Stimulated activated CD8-positive, alpha-beta memory T cell treated with anti-CD3 and anti-CD28 coated beads, Interleukin-4, amount 100 ng/mL, for 1 hour (primary cell): Measurements from ENCODE around the gene GEMIN2.
"Not testable (repeated sequence)": the region's sequence is repeated elsewhere in the genome, so short reads cannot be mapped to it uniquely, and the experiment has no call there.

Experiments
- DNase-seq, 2 donors: peaks; one replicate each; pipeline ENCODE4 v3.0.0-alpha.2; 2020; ENCODE audit warnings: low read depth in 2 of 2, low spot score in 1 of 2

The GEMIN2 gene

DNA sequence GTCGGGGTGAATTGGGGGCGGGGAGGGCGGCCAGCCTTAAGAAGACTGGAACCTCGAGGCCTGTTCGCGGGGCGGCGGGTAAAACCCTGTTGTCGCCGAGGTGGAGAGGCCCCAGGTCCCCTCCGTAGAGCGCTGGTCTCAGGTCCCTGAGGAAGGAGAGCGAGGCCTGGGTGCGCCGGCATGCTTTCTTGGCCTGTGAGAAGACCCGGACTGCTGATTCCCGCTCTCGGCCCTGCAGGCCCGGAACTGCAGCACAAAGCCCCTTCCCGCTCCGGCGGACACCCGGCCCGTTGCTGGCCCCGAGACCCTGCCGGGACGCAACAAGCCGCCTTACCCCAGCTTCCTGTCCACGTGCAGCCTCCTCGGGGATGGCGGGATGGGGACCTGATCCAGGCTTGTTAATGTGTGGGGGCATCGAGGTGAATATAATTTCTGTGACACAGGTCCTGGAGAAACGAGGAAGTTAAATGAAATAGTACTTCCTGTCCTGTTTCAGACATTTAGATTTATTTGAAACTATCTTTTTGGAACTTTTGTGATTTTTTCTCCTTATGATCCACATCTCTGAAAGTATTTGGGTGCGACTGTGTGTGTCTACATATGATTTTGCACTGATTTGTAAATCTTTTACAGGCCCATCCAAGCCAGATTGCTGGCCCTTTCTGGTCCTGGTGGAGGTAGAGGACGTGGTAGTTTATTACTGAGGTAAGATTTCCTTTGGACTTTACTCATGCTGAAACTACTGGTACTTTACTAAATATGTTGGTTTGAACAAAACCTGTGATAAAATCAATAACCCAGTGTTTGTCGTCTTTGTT is 61.5 kb downstream of the GEMIN2 start:
- peak in 1 of 2 donors; percentile 20 for DNase-seq

DNA sequence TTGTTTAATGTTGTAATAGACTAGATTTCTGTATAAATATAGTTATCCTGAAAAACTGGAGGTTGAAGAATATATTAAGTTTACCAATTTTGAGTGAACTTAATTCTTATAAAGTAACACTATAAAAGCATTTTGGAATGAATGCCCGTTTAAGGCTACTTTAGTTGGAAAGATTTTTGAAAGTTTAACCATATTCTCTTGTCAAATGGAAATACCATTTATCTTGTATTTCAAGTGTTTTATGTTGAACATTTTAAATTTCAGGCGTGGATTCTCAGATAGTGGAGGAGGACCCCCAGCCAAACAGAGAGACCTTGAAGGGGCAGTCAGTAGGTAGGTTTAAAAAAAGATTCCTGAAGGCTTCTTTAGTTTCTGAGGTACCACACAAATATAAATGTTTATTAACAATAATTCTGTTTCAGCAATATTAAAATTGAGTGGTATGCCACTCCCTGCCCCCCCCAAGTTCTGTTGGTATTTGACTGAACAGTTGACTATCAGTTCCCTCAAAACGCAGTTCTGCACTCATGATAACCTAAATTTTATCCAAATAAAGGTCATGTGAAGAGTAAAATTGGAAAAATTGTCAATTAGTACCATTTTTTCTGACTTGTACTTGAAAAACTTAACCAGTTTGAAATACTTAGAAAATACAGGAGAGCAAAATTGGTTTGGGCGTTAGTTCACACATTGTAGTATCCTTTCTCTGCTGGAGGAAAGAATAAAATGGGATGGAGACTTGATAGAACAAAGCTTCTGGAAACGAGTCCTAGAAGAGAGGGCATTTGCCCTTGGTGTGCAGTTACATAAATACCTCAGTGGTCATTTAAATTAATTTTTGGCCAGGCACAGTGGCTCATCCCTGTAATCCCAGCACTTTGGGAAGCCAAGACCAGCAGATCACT is 62.4 kb downstream of the GEMIN2 start:
- DNase-seq, result no peak

DNA sequence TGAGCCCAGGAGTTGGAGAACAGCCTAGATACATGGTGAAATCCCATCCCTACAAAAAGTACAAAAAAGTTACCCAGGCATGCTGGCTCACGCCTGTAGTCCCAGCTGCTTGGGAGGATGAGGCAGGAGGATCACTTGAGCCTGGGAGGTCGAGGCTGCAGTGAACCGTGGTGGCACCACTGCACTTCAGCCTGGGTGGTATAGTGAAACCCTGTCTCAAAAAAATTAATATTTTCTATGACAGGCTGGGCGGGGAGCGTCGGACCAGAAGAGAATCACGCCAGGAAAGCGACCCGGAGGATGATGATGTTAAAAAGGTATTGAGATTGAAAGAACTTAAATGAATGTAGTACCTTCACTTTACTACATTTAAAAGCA is 63.0 kb downstream of the GEMIN2 start:
- no peak for DNase-seq

DNA sequence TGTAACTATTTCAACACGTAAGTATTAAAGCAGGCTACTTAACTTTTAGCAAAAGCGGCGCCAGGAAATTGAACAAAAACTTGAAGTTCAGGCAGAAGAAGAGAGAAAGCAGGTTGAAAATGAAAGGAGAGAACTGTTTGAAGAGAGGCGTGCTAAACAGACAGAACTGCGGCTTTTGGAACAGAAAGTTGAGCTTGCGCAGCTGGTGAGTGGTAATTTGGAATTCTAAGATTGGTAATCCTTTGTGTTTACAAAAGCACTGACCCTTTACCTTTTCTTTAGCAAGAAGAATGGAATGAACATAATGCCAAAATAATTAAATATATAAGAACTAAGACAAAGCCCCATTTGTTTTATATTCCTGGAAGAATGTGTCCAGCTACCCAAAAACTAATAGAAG is 64.9 kb downstream of the GEMIN2 start:
- DNase-seq, result no peak

DNA sequence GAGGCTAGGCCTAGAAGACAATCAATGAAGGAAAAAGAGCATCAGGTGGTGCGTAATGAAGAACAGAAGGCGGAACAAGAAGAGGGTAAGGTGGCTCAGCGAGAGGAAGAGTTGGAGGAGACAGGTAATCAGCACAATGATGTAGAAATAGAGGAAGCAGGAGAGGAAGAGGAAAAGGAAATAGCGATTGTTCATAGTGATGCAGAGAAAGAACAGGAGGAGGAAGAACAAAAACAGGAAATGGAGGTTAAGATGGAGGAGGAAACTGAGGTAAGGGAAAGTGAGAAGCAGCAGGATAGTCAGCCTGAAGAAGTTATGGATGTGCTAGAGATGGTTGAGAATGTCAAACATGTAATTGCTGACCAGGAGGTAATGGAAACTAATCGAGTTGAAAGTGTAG is 66.4 kb downstream of the GEMIN2 start:
- DNase-seq, result no peak

DNA sequence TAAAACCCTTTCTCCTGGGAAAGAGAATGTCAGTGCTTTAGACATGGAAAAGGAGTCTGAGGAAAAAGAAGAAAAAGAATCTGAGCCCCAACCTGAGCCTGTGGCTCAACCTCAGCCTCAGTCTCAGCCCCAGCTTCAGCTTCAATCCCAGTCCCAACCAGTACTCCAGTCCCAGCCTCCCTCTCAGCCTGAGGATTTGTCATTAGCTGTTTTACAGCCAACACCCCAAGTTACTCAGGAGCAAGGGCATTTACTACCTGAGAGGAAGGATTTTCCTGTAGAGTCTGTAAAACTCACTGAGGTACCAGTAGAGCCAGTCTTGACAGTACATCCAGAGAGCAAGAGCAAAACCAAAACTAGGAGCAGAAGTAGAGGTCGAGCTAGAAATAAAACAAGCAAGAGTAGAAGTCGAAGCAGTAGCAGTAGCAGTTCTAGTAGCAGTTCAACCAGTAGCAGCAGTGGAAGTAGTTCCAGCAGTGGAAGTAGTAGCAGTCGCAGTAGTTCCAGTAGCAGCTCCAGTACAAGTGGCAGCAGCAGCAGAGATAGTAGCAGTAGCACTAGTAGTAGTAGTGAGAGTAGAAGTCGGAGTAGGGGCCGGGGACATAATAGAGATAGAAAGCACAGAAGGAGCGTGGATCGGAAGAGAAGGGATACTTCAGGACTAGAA is 67.0 kb downstream of the GEMIN2 start:
- DNase-seq, result no peak

DNA sequence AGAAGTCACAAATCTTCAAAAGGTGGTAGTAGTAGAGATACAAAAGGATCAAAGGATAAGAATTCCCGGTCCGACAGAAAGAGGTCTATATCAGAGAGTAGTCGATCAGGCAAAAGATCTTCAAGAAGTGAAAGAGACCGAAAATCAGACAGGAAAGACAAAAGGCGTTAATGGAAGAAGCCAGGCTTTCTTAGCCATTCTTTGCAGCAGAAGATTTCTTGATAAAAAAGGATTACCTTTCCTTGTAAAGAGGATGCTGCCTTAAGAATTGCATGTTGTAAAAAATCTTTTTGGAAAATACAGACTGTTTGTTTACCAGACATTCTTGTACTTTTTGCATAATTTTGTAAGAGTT is 67.5 kb downstream of the GEMIN2 start:
- DNase-seq, result no peak

DNA sequence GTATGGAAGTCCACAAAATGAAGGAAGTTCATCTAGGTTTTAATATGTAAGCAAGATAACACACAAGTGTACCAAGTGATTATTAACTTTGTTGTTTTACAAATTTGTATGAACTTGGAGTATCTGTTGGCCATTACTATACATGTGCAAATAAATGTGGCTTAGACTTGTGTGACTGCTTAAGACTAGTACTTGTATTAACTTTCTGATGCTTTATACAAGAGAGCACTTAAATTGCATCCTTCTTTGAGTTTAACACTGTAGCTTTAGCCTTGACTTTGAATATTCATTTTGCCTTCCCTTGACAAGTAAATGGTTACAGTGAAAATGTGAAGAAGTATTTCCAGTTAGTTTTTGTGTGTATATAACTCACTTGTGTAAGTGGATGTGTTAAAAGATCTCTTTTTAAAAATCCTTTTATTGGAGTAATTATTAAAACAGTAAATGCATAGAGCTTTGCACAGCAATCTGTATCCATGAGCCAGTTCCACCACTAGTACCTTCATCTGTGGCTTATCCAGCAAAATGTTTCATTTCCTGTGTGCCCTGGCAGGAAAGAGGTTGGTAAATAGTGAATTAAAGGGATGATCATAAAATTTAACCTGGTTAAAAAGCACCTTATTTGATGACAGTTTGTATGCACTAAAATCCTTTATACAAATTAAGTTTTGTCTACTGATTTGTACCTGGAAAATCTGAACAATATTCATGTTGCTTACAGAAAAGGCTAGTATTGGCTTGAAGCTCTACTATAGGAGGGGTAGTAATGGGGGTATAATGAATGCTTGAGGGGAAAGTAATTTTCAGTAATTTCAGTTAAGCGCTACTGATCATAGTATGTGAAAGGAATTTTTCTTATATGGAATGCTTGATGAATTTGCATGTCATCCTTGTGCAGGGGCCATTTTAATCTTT is 68.9 kb downstream of the GEMIN2 start:
- DNase-seq, result no peak

DNA sequence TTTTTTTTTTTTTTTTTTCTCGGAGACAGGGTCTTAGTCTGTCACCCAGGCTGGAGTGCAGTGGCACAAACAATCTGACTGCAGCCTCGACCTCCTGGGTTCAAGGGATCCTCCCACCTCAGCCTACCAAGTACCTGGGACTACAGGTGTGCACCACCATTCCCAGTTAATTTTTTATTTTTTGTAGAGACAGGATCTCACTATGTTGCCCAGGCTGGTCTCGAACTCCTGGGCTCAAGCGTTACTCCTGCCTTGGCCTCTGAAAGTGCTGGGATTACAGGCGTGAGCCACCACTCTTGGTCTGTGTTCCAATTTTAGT is 69.5 kb downstream of the GEMIN2 start:
- not testable (repeated sequence) for DNase-seq

DNA sequence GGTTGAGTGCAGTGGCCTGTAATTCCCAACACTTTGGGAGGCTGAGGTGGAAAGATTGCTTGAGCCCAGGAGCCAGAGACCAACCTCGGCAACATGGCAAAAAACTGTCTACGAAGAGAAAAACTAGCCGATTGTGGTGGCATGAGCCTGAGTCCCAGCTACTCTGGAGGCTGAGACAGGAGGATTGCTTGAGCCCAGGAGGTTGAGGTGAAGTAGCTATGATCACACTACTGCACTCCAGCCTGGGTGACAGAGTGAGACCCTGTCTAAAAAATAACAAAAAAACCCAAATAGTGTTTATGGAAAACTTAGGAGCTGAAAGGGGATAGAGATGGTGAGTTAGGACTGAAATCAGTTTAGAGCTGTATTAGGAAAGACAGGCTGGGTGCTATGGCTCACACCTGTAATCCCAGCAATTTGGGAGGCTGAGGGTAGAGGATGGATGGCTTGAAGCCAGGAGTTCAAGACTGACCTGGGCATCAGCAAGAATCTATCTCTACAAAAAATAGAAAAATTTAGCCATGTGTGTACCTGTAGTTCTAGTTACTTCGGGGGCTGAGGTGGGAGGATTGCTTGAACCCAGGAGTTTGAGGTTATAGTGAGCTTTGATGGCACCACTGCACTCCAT is 70.6 kb downstream of the GEMIN2 start:
- no peak for DNase-seq

DNA sequence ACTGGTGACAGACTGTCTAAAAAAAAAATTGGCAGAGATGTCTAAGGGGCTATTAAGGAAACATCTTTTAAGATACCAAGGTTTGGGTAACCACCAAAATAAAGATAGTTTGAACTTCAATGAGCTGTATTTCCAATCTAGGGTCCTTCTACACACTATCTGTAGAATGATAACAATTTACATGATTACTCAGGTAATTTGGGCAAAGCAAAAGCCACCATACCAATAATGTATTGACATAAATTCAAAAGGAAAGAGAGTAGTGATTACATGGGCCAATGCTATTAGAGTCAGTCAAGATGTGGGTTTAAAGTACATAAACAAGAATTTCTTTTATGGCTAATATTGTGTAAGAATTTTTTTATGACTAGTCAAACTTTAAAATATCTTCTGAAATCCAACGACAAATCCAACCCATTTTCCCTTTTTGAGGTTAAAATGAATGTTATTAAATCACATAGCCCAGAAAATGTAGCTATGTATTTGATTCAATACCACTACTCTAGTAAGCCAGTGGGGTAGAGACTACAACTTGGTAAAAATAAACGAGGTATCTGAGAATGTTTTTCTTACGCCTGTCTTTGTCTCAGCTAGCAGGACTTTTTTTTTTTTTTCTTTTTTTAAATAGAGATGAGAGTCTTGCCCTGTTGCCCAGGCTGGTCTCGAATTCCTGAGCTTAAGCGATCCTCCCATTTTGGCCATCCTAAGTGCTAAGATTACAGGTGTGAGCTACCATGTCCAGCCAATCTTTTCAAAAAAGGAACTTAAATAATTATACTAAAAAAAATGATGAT is 71.3 kb downstream of the GEMIN2 start:
- DNase-seq, result no peak
